NCI-H2196 (cell line): ENCODE results near the gene HES4.

Experiments used
- DNase-seq: peaks from one replicate; lab custom pipeline; 2025; ENCODE audit not compliant: unreplicated experiment; lab: John Stamatoyannopoulos, UW

Gene HES4

DNA sequence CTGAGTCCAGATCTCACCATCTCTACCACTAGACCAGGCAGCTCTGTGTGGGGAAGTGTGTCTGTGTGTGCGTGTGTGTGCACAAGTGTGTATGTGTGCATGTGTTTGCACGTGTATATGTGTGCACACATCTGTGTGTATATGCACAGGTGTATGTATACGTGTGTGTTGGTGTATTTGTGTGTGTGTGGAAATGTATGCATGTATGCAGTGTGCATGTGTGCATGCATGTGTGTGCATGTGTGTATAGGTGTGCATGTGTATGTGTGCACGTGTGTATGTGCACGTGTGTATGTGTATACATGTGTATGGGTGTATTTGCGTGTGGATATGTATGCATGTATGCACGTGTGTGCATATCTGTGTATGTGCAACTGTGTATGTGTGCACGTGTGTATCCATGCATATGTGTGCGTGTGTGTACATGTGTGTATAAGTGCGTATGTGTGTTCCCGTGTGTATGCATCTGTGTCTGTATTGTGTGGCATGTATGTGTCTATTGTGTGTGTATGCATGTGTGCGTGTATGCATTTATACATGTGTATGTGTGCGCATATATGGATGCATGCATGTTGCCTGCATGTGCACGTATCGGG, 30.5 kb downstream of the HES4 start:
- DNase-seq: no peak

GRCh38 chr1:967466-968343, 32.2 kb downstream of the HES4 start:
- no peak for DNase-seq

DNA sequence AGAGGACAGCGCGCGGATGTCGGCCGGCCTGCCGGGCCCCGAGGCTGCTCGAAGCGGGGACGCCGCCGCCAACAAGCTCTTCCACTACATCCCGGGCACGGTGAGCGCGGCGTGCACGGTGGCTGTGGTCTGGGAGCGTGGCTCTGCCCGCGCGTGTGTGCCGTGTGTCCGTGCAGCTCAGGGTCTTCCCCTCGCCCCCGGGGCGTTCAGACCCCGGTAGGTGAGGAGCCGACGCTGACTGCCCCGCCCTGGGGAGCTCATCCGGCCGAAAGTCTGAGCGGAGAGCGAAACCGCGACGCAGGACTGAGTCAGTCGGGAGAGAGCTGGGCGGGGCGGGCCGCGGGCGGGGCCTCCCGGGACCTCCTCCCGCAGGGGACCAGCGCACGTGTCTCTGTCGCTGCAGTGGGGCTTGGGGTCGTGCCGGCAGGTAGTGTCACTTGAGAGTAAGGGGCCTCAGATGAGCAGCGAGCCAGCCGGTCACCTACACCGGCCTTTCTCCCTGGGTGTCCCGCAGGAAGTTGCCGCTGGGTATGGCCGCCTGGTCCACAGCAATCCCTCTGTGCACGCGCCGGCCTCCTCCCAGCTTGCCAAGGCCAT, 33.1 kb downstream of the HES4 start:
- peak; percentile 58 for DNase-seq

DNA sequence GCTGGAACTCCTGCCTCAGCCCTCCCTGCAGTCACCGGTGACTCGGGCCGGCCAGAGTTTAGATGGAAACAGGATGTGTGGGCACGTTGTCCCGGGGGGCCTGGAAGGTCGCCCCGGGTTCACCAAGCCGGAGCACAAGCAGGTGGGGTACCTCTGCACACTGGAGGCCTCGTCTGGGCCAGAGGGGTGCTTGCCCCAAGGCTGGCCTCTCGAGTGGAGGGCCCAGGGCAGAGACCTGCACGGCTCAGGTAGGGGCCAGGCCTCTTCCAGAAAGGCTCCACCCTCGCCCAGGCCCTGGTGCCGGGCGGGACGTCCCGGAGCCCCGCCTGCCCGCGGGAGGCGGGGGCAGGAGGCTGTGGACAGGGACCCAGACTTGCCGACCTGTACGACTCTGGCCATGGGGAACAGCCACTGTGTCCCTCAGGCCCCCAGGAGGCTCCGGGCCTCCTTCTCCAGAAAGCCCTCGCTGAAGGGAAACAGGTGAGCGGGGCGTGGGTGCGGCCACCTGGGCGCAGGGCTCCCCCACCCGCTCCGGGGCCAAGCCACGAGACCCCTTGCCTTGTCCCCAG, 33.7 kb downstream of the HES4 start, which contains the start of gene PLEKHN1:
Gene PLEKHN1, plus strand, starts transcription at position 348 of the 569 bp plus-strand sequence. Its CDS starts 50 bp downstream, at position 398.
- DNase-seq: no peak

- no peak for DNase-seq
Measured at GRCh38 chr1:965526-966134, 34.3 kb downstream of the HES4 start.

DNA sequence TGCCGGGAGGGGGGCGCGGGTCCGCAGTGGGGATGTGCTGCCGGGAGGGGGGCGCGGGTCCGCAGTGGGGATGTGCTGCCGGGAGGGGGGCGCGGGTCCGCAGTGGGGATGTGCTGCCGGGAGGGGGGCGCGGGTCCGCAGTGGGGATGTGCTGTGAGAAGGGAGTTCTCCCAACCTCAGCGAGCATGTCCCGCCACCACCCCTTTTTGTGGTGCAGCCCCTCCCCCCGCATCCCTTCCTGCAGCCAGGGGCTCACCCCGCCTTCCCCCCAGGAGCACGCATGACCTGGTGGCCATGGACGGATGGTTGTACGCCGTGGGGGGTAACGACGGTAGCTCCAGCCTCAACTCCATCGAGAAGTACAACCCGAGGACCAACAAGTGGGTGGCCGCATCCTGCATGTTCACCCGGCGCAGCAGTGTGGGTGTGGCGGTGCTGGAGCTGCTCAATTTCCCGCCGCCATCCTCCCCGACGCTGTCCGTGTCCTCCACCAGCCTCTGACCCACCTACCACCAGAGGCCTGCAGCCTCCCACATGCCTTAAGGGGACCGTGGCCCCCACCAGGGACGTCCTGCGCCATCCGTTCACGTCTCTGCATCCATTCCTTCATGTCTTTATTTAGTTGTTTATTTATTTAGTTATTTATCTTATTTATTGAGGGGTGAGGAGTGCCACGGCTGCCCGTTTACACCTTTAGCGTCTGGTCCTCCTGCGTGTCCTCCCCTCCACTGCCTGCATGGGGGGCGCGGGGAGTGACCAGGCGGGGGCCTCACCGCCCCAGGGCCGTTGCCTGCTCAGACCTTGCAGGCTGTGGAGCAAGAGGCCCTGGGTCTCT, 35.0 kb downstream of the HES4 start:
- no peak for DNase-seq

GRCh38 chr1:963746-964525, 36.0 kb downstream of the HES4 start:
- DNase-seq: no peak

DNA sequence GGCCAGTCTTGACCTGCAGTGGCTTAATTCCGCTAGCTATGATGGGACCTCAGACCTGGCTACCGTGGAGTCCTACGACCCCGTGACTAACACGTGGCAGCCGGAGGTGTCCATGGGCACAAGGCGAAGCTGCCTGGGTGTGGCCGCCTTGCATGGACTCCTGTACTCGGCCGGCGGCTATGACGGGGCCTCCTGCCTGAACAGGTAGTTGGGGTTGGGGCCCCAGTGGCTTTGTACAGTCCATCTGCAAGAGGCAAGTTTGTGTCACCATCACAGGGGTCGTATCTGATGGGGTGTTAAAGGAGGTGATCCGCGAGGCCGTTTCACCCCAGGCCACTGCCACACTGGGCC, 36.6 kb downstream of the HES4 start:
- DNase-seq: no peak

GRCh38 chr1:962381-963300, 37.3 kb downstream of the HES4 start:
- DNase-seq: no peak

GRCh38 chr1:961132-961669, 38.7 kb downstream of the HES4 start:
- no peak for DNase-seq

- DNase-seq: peak; percentile 74
Measured at GRCh38 chr1:960363-961131, 39.4 kb downstream of the HES4 start, which contains the start of gene KLHL17. Gene KLHL17, plus strand, starts transcription at chr1:960584. Its CDS starts 110 bp downstream, at chr1:960694.

DNA sequence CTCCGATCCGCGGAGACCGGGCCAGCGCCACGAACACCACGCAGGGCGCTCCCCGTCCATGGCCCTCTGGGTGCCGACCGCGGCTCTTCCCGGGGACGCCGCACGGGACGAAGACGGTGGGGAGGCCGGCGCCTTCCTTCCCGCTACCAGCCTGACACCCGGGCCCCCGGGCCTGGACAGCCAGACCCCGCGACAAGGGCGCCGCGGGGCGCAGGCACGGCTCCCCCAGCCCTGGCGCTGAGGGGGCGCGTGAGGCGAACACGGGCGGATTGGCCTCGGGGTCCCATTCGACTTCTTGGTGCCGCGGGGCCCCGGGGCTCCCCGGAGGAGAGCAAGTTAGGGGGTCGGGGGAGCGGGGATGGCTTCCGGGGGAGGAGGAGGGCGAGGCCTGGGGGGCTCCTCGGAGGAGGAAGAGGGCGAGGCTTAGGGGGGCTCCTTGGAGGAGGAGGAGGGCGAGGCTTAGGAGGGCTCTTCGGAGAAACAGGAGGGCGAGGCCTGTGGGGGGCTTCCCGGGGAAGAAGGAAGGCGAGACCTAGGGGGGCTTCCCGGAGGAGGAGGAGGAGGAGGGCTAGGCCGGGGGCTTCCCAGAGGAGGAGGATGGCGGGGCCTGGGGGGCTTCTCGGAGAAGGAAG, 40.0 kb downstream of the HES4 start:
- no peak for DNase-seq

DNA sequence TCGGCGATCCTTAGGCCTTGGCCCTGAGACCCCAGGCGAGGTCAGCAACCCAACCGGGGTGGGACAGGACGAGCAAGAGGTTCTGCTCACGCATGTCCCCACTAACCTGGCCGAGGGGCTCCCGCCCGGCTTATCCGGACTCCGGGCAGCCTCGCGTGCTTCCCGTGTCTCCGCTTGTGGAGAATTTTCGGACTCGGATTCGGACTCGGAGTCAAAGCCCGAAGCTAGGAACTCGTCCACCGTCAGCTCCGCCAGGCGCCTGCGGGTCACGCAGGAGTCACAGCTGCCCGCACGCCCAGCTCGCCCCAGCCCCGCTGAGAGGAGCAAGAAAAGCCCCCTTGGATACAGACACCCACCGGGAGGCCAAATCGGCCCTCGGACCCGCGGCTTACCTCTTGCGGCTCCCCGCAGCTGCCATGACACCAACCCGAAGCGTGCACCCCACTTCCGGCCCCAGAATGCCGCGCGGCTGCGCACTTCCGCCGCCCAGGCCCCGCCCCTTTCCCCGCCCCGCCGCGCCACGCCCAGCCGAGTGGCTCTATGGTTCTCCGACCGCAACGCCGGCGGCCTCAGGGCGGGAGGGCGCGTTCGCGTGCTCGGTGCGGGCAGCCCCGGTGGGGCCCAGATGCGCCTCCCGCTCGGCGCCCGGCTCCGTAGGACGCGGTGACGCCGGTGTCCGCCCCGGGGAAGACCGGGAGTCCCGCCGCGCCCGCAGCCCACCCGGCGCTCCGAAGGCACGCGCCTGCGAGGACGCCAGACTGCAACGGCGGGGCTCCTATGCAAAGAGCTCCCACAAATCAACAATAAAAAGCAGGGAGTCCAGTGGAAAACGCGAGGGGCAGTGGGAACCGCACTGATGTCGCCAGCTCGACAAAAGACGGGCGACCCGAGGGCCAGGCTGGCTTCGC, 40.8 kb downstream of the HES4 start, which contains the start of gene NOC2L:
Gene NOC2L, minus strand, starts transcription at position 434 of the 908 bp plus-strand sequence. Its CDS starts 16 bp downstream, at position 418.
- DNase-seq: peak; percentile 87

- DNase-seq: no peak
Measured at GRCh38 chr1:956636-957035, 43.3 kb downstream of the HES4 start.

- DNase-seq: no peak
Measured at GRCh38 chr1:955474-955873, 44.4 kb downstream of the HES4 start.

DNA sequence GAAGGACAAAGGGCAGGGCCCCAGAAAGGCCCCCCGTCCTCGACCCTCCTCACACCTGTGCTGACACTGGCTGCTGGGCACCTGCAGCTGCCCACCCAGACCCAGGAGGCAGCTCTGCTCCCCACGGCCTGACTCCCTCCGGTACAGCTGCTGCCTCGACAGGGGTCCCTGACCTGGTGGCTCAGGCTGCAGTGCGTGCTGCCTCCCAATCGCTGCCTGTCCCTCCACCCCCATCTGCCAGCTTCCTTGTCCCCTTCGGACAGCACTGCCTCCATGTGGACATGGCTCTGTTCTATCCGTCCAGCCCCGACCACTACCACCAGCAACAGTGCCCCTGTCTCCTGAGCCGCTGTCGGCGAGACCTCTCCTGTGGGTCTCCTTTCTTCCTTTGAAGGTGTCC, 45.0 kb downstream of the HES4 start:
- DNase-seq: no peak
